GM10266 (cell line): ENCODE measurements around the gene SAMD3.
"Not testable (repeated sequence)": the region's sequence is repeated elsewhere in the genome, so short reads cannot be mapped to it uniquely, and the experiment has no call there.

Experiments
- DNase-seq: peaks from one replicate; pipeline ENCODE4 v3.0.0; 2012; ENCODE audit errors: extremely low spot score
- CTCF ChIP-seq: IDR thresholded peaks from 2 replicates; pipeline ENCODE4 v1.5.1; 2012; ENCODE audit warnings: mild to moderate bottlenecking, low read depth; ENCODE audit not compliant: control insufficient read depth, insufficient read depth; ENCODE audit errors: missing control alignments

SAMD3 gene

GRCh38 chr6:130152908-130153510 is 69.7 kb downstream of the SAMD3 start:
- TF ChIP-seq CTCF, result no peak
- DNase-seq, result no peak

GRCh38 chr6:130150906-130151305 is 71.8 kb downstream of the SAMD3 start:
- TF ChIP-seq CTCF, result no peak
- DNase-seq, result no peak

- not testable (repeated sequence) for DNase-seq
These were observed 73.7 kb downstream of the SAMD3 start for GRCh38 chr6:130149016-130149415.

- DNase-seq, result no peak
- no peak for TF ChIP-seq CTCF
These were observed 74.6 kb downstream of the SAMD3 start for GRCh38 chr6:130148181-130148580.

GRCh38 chr6:130147111-130147510 is 75.6 kb downstream of the SAMD3 start:
- TF ChIP-seq CTCF, result no peak
- no peak for DNase-seq

DNA sequence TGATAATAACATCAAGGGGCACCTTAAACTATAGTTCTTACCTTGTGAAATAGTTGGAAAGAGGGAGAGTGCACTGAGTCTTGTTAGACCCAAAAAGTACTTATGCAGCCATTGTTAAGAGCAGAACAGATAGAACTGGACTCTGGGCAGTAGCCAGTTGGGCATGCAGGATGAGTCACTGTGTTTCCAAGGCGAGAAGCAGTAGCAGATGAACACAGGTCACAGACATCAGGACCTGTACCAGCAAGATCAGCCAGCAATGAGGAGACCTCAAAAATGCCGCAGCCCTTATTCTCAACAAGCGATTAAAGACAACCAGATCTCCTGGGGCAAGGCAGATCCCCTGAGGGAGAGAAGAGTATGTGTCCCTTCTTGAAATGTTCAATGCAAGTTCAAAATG is 79.0 kb downstream of the SAMD3 start:
- TF ChIP-seq CTCF, result no peak
- DNase-seq, result no peak

- no peak for TF ChIP-seq CTCF
- no peak for DNase-seq
These were observed 82.7 kb downstream of the SAMD3 start for GRCh38 chr6:130140084-130140483.

GRCh38 chr6:130138909-130139242 is 83.9 kb downstream of the SAMD3 start:
- no peak for DNase-seq
- TF ChIP-seq CTCF, result no peak
